Measurements from ENCODE around the gene LRRN2.

Gene LRRN2

DNA sequence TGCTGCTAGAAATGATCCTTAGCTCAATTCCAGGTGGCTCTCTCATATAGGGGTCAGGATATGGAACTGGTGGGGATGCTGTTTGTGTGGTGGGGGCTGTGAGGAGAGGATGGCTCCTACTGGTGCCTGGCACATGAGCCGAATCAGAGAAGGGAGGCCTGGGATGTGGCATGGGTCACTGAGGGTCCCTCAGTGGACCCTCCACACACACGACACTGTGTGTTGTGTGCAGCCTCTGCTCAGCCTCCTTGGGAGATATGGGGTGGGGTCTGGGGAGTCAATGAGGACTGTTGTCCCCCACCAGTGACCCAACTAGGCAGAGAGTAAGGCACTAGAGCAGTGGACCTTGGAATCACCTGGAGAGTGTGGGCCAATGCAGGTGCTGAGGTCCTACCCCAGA lies 3.2 kb upstream of the LRRN2 start:
- no peak for DNase-seq (ENCODE audit: low read depth)

DNA sequence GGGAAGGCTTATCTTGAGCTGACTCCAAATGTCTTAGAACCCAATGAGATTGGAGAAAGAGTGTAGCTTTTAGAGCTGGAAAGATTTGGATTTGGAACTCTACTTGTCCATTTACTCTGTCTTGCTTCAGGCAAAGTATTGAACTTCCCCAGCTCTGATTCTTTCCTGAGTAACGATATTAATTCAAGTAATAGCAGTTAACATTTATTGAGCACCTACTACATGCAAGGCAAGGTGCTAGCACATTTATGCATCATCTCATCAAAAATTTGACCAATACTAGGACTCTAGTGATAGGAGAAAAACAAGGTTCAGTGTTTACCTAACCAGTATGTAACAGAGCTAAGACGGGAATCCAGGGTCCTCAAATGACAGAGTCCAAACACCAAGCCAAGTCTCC lies 2.5 kb upstream of the LRRN2 start:
- no peak overlapping the region for H3K4me3 ChIP-seq (ENCODE audit: low read length)
- DNase-seq (ENCODE audit: low read depth), result no peak
- TF ChIP-seq, protein P1, sequence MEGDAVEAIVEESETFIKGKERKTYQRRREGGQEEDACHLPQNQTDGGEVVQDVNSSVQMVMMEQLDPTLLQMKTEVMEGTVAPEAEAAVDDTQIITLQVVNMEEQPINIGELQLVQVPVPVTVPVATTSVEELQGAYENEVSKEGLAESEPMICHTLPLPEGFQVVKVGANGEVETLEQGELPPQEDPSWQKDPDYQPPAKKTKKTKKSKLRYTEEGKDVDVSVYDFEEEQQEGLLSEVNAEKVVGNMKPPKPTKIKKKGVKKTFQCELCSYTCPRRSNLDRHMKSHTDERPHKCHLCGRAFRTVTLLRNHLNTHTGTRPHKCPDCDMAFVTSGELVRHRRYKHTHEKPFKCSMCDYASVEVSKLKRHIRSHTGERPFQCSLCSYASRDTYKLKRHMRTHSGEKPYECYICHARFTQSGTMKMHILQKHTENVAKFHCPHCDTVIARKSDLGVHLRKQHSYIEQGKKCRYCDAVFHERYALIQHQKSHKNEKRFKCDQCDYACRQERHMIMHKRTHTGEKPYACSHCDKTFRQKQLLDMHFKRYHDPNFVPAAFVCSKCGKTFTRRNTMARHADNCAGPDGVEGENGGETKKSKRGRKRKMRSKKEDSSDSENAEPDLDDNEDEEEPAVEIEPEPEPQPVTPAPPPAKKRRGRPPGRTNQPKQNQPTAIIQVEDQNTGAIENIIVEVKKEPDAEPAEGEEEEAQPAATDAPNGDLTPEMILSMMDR (conservative IDR thresholded peaks at IDR 0.05; ENCODE audit: low read depth, low read length), result no peak

More for the DNA sequence above, 3.2 kb upstream of the LRRN2 start:
- H3K4me3 ChIP-seq (ENCODE audit: low read length), result no peak overlapping the region
- TF ChIP-seq, protein P1 (conservative IDR thresholded peaks at IDR 0.05; ENCODE audit: low read depth, low read length), result no peak

DNA sequence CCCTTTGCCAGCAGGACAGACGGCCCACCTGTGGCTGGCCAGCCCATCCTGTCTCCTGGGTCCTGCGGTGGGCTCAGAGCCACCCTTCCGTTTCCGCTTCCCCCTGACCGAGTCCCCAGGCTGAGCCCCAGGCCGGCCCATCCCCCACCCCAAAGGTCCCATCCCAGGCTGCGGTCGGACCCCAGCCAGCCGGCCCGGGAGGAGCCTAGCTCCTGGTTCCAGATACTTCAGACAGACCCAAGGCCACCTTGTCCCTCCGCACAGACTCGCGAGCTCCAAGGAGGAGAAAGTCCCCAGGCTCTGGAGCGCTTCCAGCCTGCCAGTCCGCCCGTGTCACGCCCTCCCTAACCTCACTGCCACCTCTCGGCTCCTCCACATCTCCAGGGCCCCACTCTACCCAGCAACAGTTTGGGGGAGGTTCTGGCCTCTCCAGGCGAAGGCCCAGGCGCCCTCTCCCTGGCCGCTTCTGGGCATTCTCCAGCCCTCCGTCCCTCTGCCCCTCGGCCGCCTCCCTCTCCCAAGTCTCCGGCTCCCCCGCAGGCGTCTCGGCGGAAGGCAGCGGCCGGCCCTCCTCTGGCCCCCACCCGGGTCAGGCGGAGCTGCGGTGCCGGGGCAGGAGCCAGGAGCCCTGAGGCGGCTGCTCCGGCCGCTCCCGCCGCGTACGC lies 835 bp downstream of the LRRN2 start:
- TF ChIP-seq, protein P1 (conservative IDR thresholded peaks at IDR 0.05; ENCODE audit: low read depth, low read length), result no peak
- no peak for DNase-seq (ENCODE audit: low read depth)
- peak overlapping the region; percentile 62 for H3K4me3 ChIP-seq (ENCODE audit: low read length)

GRCh38 chr1:204684206-204684570 lies 1.4 kb downstream of the LRRN2 start:
- TF ChIP-seq, protein P1 (conservative IDR thresholded peaks at IDR 0.05; ENCODE audit: low read depth, low read length), result no peak
- H3K4me3 ChIP-seq (ENCODE audit: low read length), result peak overlapping the region; percentile 62
- DNase-seq (ENCODE audit: low read depth), result no peak

- DNase-seq (ENCODE audit: low read depth), result no peak
- TF ChIP-seq, protein P1 (conservative IDR thresholded peaks at IDR 0.05; ENCODE audit: low read depth, low read length), result no peak
- peak overlapping the region; percentile 62 for H3K4me3 ChIP-seq (ENCODE audit: low read length)
Measured at GRCh38 chr1:204683284-204684205, 2.0 kb downstream of the LRRN2 start.

DNA sequence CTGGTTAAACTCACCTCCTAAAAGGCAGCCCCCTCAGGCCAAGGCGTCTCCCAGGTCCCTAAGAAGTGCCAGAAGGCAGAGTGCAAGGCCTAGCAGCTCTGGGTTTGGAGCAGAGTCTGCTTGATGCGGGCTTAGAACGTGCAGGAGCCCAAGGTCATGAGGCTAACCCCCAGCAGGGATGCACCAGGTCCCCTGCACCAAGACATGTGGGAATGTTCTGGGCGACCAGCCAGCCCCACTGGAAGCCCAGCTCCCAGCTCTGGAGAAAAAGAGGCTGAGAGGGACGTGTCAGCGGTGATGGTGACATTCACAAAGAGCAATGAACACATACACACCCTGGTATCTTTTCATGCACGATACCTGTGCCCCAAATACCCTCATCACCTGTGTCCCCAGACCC lies 5.1 kb downstream of the LRRN2 start:
- DNase-seq (ENCODE audit: low read depth), result no peak
- H3K4me3 ChIP-seq (ENCODE audit: low read length), result no peak overlapping the region
- TF ChIP-seq, protein P1 (conservative IDR thresholded peaks at IDR 0.05; ENCODE audit: low read depth, low read length), result no peak

Measured in retinal pigment epithelial cell (primary cell).